IMR-90 (cell line): ENCODE data around the gene AK2. TPM values are rescaled to one million over a fixed set of nuclear protein-coding genes. Genes with fewer than 3 reads are reported as not detected.

ENCODE experiments used
- ATAC-seq: fragments of 200-7000 bp; cut with Tn5 transposase; 2 replicates; pipeline ENCODE4 v1.9.1; 2020; ENCODE audit warnings: low read depth, mild to moderate bottlenecking, moderate library complexity
- BruUV-seq: library from RNA; stranded (reverse); fragments of 400-500 nt; replicated peaks from 2 replicates; lab custom pipeline; 2021; lab: Mats Ljungman, UMichigan
- CTCF ChIA-PET: fragments of 300-600 bp; formaldehyde crosslinking; extraction: SDS; loops from one replicate; lab custom pipeline; 2021; ENCODE audit warnings: antibody characterized with exemption; lab: Yijun Ruan, JAX
- POLR2A ChIA-PET: fragments of 300-600 bp; sonication (Branson Sonifier 250); formaldehyde crosslinking; loops from one replicate; lab custom pipeline; 2022; ENCODE audit warnings: antibody characterized with exemption; ENCODE audit not compliant: unreplicated experiment; lab: Charles Lee
- DNase-seq: peaks from one replicate; pipeline ENCODE4 v3.0.0; 2013
- H2AFZ ChIP-seq: replicated peaks from 2 replicates; pipeline ENCODE3; 2013; ENCODE audit warnings: low read length, mild to moderate bottlenecking; ENCODE audit not compliant: poor library complexity
- H2AK5ac ChIP-seq: 2 replicates; pipeline ENCODE4 v1.6.1; 2013; ENCODE audit warnings: low read depth, low read length, inconsistent platforms
- H2AK9ac ChIP-seq: replicated peaks from 2 replicates; pipeline ENCODE3; 2013; ENCODE audit warnings: mild to moderate bottlenecking, low read depth, low read length, moderate library complexity; ENCODE audit not compliant: poor library complexity
- H2BK120ac ChIP-seq: 2 replicates; pipeline ENCODE4 v1.6.1; 2013; ENCODE audit warnings: low read depth, low read length, inconsistent platforms
- H2BK15ac ChIP-seq: 3 replicates; pipeline ENCODE4 v1.6.1; 2013; ENCODE audit warnings: low read depth, low read length, inconsistent platforms
- H2BK20ac ChIP-seq: 2 replicates; pipeline ENCODE4 v1.6.1; 2013; ENCODE audit warnings: low read depth, mild to moderate bottlenecking, inconsistent platforms, low read length, moderate library complexity
- H2BK5ac ChIP-seq: 2 replicates; pipeline ENCODE4 v1.6.1; 2013; ENCODE audit warnings: mild to moderate bottlenecking, low read depth, low read length, inconsistent platforms; ENCODE audit not compliant: poor library complexity, severe bottlenecking
- H3K14ac ChIP-seq: replicated peaks from 2 replicates; pipeline ENCODE4 v1.6.1; 2013; ENCODE audit warnings: low read depth, low read length, inconsistent platforms
- H3K18ac ChIP-seq: 2 replicates; pipeline ENCODE4 v1.6.1; 2013; ENCODE audit warnings: low read depth, low read length, control low read depth
- H3K23ac ChIP-seq: 2 replicates; pipeline ENCODE4 v1.6.1; 2013; ENCODE audit warnings: low read depth, low read length, inconsistent platforms
- H3K27ac ChIP-seq: 2 replicates; pipeline ENCODE4 v1.5.1; 2013; ENCODE audit warnings: mild to moderate bottlenecking, control low read depth, low read length; ENCODE audit not compliant: insufficient read depth
- H3K27me3 ChIP-seq: 2 replicates; pipeline ENCODE4 v1.6.1; 2013; ENCODE audit warnings: low read length; ENCODE audit not compliant: control insufficient read depth, insufficient read depth
- H3K36me3 ChIP-seq: 2 replicates; pipeline ENCODE4 v1.6.1; 2013; ENCODE audit warnings: low read length, mixed read lengths; ENCODE audit not compliant: control insufficient read depth, insufficient read depth
- H3K4ac ChIP-seq: 2 replicates; pipeline ENCODE4 v1.6.1; 2013; ENCODE audit warnings: low read depth, low read length, inconsistent platforms
- H3K4me1 ChIP-seq: 2 replicates; pipeline ENCODE4 v1.6.1; 2013; ENCODE audit warnings: low read length, mixed read lengths; ENCODE audit not compliant: control insufficient read depth, insufficient read depth
- H3K4me2 ChIP-seq: 2 replicates; pipeline ENCODE4 v1.6.1; 2013; ENCODE audit warnings: low read depth, mild to moderate bottlenecking, control low read depth, low read length, moderate library complexity
- H3K4me3 ChIP-seq: 2 replicates; pipeline ENCODE4 v1.5.1; 2013; ENCODE audit warnings: low read depth, mild to moderate bottlenecking, control low read depth, low read length, moderate library complexity; ENCODE audit not compliant: insufficient read depth
- H3K56ac ChIP-seq: 2 replicates; pipeline ENCODE4 v1.6.1; 2013; ENCODE audit warnings: low read length, inconsistent platforms; ENCODE audit not compliant: insufficient read depth; ENCODE audit errors: extremely low read depth
- H3K79me1 ChIP-seq, 2 experiments: 2 replicates each; pipeline ENCODE4 v1.6.1; 2013; ENCODE audit warnings: low read length in 2 of 2, inconsistent platforms in 1 of 2, low read depth in 1 of 2
- H3K9ac ChIP-seq: 2 replicates; pipeline ENCODE4 v1.6.1; 2013; ENCODE audit warnings: low read depth, low read length, control low read depth
- H3K9me1 ChIP-seq: 2 replicates; pipeline ENCODE4 v1.6.1; 2013; ENCODE audit warnings: low read length, inconsistent platforms; ENCODE audit not compliant: insufficient read depth
- H3K9me3 ChIP-seq: 2 replicates; pipeline ENCODE4 v1.6.1; 2013; ENCODE audit warnings: low read length; ENCODE audit not compliant: control insufficient read depth, insufficient read depth
- H4K20me1 ChIP-seq: 2 replicates; pipeline ENCODE4 v1.6.1; 2013; ENCODE audit warnings: low read length, inconsistent platforms; ENCODE audit not compliant: insufficient read depth
- H4K5ac ChIP-seq: 2 replicates; pipeline ENCODE4 v1.6.1; 2013; ENCODE audit warnings: mild to moderate bottlenecking, low read depth, low read length, control low read depth
- H4K8ac ChIP-seq, 2 experiments: 2 replicates each; pipeline ENCODE4 v1.6.1; 2013; ENCODE audit warnings: low read depth in 2 of 2, low read length in 2 of 2, control low read depth in 1 of 2, inconsistent platforms in 1 of 2
- H4K91ac ChIP-seq: 2 replicates; pipeline ENCODE4 v1.6.1; 2013; ENCODE audit warnings: low read depth, low read length, inconsistent platforms; ENCODE audit not compliant: insufficient read depth
- CEBPB ChIP-seq: IDR thresholded peaks from 2 replicates; pipeline ENCODE4 v1.6.1; 2012; ENCODE audit warnings: low read depth, low read length, improper control_type of control experiment
- CHD1 ChIP-seq: IDR thresholded peaks from 2 replicates; pipeline ENCODE4 v1.6.1; 2012; ENCODE audit warnings: low read depth, low read length, improper control_type of control experiment
- FOS ChIP-seq: fragments of 150-350 bp; IDR thresholded peaks from 2 replicates; pipeline ENCODE4 v1.6.1; 2016; ENCODE audit warnings: low read depth, low read length
- WGBS, 2 experiments: methylation state at CpG; one replicate each; pipeline versions ENCODE4 v1.1.5 to v1.1.7; 2013; ENCODE audit warnings: missing lambda C conversion rate in 2 of 2; ENCODE audit not compliant: insufficient read length in 1 of 2; ENCODE audit errors: extremely low coverage in 2 of 2; 5-methylcytosine and 5-hydroxymethylcytosine counted together
- dilution Hi-C: fragments of 300-500 bp; cut with HindIII; formaldehyde crosslinking; loops from one replicate; pipeline ENCODE4 v1.14.3; 2018; ENCODE audit warnings: low sequenced_read_pairs; ENCODE audit not compliant: unreplicated experiment
- in situ Hi-C: fragments of 300-500 bp; cut with MboI; formaldehyde crosslinking; loops from 3 replicates; pipeline ENCODE4 v1.14.3; 2019; ENCODE audit warnings: low sequenced_read_pairs, inconsistent platforms, mixed read lengths
- intact Hi-C: fragments of 100-400 bp; cut with micrococcal nuclease; formaldehyde crosslinking; loops from 2 replicates; pipeline ENCODE4 v1.10.0; 2022
- polyA plus RNA-seq, 3 experiments: library from polyadenylated mRNA; depleted of rRNA; stranded (reverse); fragments of >200 nt; gene quantifications; 2 replicates each; pipeline ENCODE4 v1.2.3, GENCODE V29; 2012; ENCODE audit warnings: low replicate concordance in 1 of 3
- total RNA-seq: library from RNA; depleted of rRNA; stranded (reverse); fragments of >200 nt; gene quantifications from 2 replicates; pipeline ENCODE4 v1.2.3, GENCODE V29; 2012

AK2 gene
- total and polyA plus RNA-seq, 2 of the 4 experiments (the other 2 are of a cell fraction), result 118 to 203 TPM

GRCh38 chr1:33029921-33030320, 6.8 kb downstream of the AK2 start:
- Histone ChIP-seq H2BK15ac (no peak overlapping the region), H3K27ac (no peak overlapping the region), H3K4me1 (peaks cover 2% of the 10 kb centered on the region; the same call in 1 of the 2 replicates), H2BK20ac (no peak overlapping the region), H3K56ac (no peak overlapping the region), H3K79me1 (peaks cover 47 to 86% of the 10 kb centered on the region in 2 experiments), H2AK5ac (no peak overlapping the region), H3K9ac (no peak overlapping the region), H4K20me1 (peaks cover 44% of the 10 kb centered on the region), H4K8ac (no peak overlapping the region), H3K4ac (no peak overlapping the region), H2AK9ac (no peak overlapping the region), H3K23ac (no peak overlapping the region), H3K27me3 (no peaks in the 10 kb centered on the region), H3K4me2 (no peak overlapping the region), H3K36me3 (peaks cover 10% of the 10 kb centered on the region), H3K18ac (no peak overlapping the region), H2BK120ac (no peak overlapping the region), H4K5ac (no peak overlapping the region), H3K14ac (no peak overlapping the region), H2BK5ac (no peak overlapping the region), H2AFZ (no peak overlapping the region), H3K9me1 (peaks cover 7% of the 10 kb centered on the region; the same call in 1 of the 2 replicates), H4K91ac (no peak overlapping the region), H3K4me3 (no peak overlapping the region), H3K9me3 (no peaks in the 10 kb centered on the region)
- TF ChIP-seq CHD1 (no peak), CEBPB (no peak), FOS (no peak)
- ATAC-seq (no peak), DNase-seq (no peak)
- dilution Hi-C loops, result no loop called here
- WGBS, 2 experiments, result 90% methylated on average over 2 of the region's 5 CpGs; no CpG with 5 or more reads in 1 of the 2 experiments
- ChIA-PET CTCF (interaction anchor here (0.6 kb wide), 1 partner anchor 9 kb away, joined by 5 read pairs; no protein-coding TSS in a partner anchor), POLR2A (no interaction called here)
- in situ Hi-C loops, result no loop called here
- BruUV-seq, result no TSS peak
- intact Hi-C loops, result no loop called here
